ENCODE results near the gene ABR.

The ABR gene

GRCh38 chr17:1042486-1042885 lies 137.3 kb downstream of the ABR start:
- Histone ChIP-seq H3K36me3 (ENCODE audit: low read depth) (peaks cover 4% of the 10 kb centered on the region; the same call in 1 of the 2 replicates), H3K27me3 (ENCODE audit: insufficient read depth, poor library complexity, severe bottlenecking) (no peaks in the 10 kb centered on the region)

GRCh38 chr17:1041746-1042145 lies 138.0 kb downstream of the ABR start:
- no peaks in the 10 kb centered on the region for H3K4me1 ChIP-seq (ENCODE audit: insufficient read depth, poor library complexity, severe bottlenecking)
- DNase-seq (ENCODE audit: low spot score) (no peak), ATAC-seq (ENCODE audit: low read depth) (no peak)
- H3K4me3 ChIP-seq (ENCODE audit: severe bottlenecking) = no peak overlapping the region
- no peaks in the 10 kb centered on the region for H3K27me3 ChIP-seq (ENCODE audit: insufficient read depth, poor library complexity, severe bottlenecking)
- H3K36me3 ChIP-seq (ENCODE audit: low read depth) = peaks cover 4% of the 10 kb centered on the region; the same call in 1 of the 2 replicates
- H3K27ac ChIP-seq (ENCODE audit: poor library complexity, severe bottlenecking) = no peak overlapping the region
- TF ChIP-seq CTCF (IDR thresholded peaks at IDR 0.05; ENCODE audit: poor library complexity, severe bottlenecking) = no peak
- H3K9me3 ChIP-seq (ENCODE audit: severe bottlenecking) = no peaks in the 10 kb centered on the region

More at GRCh38 chr17:1042486-1042885, 137.3 kb downstream of the ABR start:
- no peaks in the 10 kb centered on the region for H3K9me3 ChIP-seq (ENCODE audit: severe bottlenecking)
- no peaks in the 10 kb centered on the region for H3K4me1 ChIP-seq (ENCODE audit: insufficient read depth, poor library complexity, severe bottlenecking)
- DNase-seq (ENCODE audit: low spot score) (no peak), ATAC-seq (ENCODE audit: low read depth) (no peak)
- no peak overlapping the region for H3K27ac ChIP-seq (ENCODE audit: poor library complexity, severe bottlenecking)
- TF ChIP-seq CTCF (IDR thresholded peaks at IDR 0.05; ENCODE audit: poor library complexity, severe bottlenecking) = no peak
- H3K4me3 ChIP-seq (ENCODE audit: severe bottlenecking) = no peak overlapping the region

- TF ChIP-seq CTCF (IDR thresholded peaks at IDR 0.05; ENCODE audit: poor library complexity, severe bottlenecking) = no peak
- Histone ChIP-seq H3K27me3 (ENCODE audit: insufficient read depth, poor library complexity, severe bottlenecking) (no peaks in the 10 kb centered on the region), H3K9me3 (ENCODE audit: severe bottlenecking) (no peaks in the 10 kb centered on the region), H3K27ac (ENCODE audit: poor library complexity, severe bottlenecking) (no peak overlapping the region), H3K4me1 (ENCODE audit: insufficient read depth, poor library complexity, severe bottlenecking) (no peaks in the 10 kb centered on the region), H3K36me3 (ENCODE audit: low read depth) (peaks cover 4% of the 10 kb centered on the region; the same call in 1 of the 2 replicates), H3K4me3 (ENCODE audit: severe bottlenecking) (no peak overlapping the region)
- no peak for DNase-seq (ENCODE audit: low spot score)
- ATAC-seq (ENCODE audit: low read depth) = no peak
Measured at GRCh38 chr17:1040216-1040600, 139.6 kb downstream of the ABR start.

- no peak for TF ChIP-seq CTCF (IDR thresholded peaks at IDR 0.05; ENCODE audit: poor library complexity, severe bottlenecking)
- DNase-seq (ENCODE audit: low spot score) = no peak
- ATAC-seq (ENCODE audit: low read depth) = no peak
- H3K9me3 ChIP-seq (ENCODE audit: severe bottlenecking) = no peaks in the 10 kb centered on the region
- H3K4me1 ChIP-seq (ENCODE audit: insufficient read depth, poor library complexity, severe bottlenecking) = no peaks in the 10 kb centered on the region
- peaks cover 4% of the 10 kb centered on the region; the same call in 1 of the 2 replicates for H3K36me3 ChIP-seq (ENCODE audit: low read depth)
- H3K27me3 ChIP-seq (ENCODE audit: insufficient read depth, poor library complexity, severe bottlenecking) = no peaks in the 10 kb centered on the region
- no peak overlapping the region for H3K27ac ChIP-seq (ENCODE audit: poor library complexity, severe bottlenecking)
- no peak overlapping the region for H3K4me3 ChIP-seq (ENCODE audit: severe bottlenecking)
Measured at GRCh38 chr17:1039511-1040215, 140.1 kb downstream of the ABR start.

- Histone ChIP-seq H3K27me3 (ENCODE audit: insufficient read depth, poor library complexity, severe bottlenecking) (no peaks in the 10 kb centered on the region), H3K36me3 (ENCODE audit: low read depth) (peaks cover 4% of the 10 kb centered on the region; the same call in 1 of the 2 replicates), H3K27ac (ENCODE audit: poor library complexity, severe bottlenecking) (no peak overlapping the region), H3K4me3 (ENCODE audit: severe bottlenecking) (no peak overlapping the region), H3K9me3 (ENCODE audit: severe bottlenecking) (no peaks in the 10 kb centered on the region), H3K4me1 (ENCODE audit: insufficient read depth, poor library complexity, severe bottlenecking) (no peaks in the 10 kb centered on the region)
- no peak for DNase-seq (ENCODE audit: low spot score)
- TF ChIP-seq CTCF (IDR thresholded peaks at IDR 0.05; ENCODE audit: poor library complexity, severe bottlenecking) = no peak
- ATAC-seq (ENCODE audit: low read depth) = no peak
Measured at GRCh38 chr17:1039123-1039507, 140.7 kb downstream of the ABR start.
